Bladder microvascular endothelial cell (primary cell): ENCODE measurements around the gene BSDC1. TPM values are rescaled to one million over a fixed set of nuclear protein-coding genes. Genes with fewer than 3 reads are reported as not detected.

Experiments used
- total RNA-seq: library from RNA; depleted of rRNA; stranded (reverse); fragments of >200 nt; gene quantifications from 2 replicates; pipeline ENCODE4 v1.2.3, GENCODE V29; 2014

BSDC1 gene, protein sequence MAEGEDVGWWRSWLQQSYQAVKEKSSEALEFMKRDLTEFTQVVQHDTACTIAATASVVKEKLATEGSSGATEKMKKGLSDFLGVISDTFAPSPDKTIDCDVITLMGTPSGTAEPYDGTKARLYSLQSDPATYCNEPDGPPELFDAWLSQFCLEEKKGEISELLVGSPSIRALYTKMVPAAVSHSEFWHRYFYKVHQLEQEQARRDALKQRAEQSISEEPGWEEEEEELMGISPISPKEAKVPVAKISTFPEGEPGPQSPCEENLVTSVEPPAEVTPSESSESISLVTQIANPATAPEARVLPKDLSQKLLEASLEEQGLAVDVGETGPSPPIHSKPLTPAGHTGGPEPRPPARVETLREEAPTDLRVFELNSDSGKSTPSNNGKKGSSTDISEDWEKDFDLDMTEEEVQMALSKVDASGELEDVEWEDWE
- total RNA-seq: 40.8 and 65.2 TPM in 2 replicates

DNA sequence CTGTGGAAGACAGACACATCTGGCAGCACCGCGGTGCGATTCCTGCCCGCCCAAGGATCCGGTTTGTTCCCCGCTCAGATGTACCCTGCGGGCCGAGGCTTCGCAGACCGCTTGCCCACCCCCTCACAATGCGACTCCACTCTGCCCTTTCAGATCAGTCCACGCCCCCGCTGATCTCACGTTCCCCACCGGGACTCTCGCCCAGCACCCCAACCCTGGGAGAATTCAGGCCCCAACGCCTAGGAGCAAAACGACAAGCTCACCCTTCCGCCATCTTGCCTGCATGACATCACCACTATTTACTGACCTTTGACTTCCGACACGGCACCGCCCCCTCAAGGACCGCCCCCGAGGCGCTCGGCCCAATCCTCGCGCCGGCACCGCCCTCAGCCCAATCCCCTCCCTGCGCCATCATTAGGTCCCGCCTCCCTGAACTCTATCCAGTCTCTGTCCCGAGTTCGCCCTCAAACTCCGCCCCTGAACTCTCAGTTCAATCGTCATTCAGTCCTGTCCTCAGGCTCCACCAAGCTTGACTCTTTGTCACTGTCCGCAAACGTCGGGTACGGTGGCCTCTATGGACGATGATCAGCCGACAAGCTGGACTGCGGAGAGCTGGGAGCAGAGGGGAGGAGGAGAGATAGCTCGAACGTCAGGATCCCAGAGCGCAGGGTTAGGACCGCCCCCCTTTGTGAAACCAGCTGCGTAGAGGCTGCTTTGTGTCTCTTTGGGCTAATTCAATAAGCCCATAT is at the start of gene BSDC1:
Gene BSDC1, minus strand, starts transcription at position 301 of the 749 bp plus-strand sequence. Its CDS starts 27 bp downstream, at position 274.

DNA sequence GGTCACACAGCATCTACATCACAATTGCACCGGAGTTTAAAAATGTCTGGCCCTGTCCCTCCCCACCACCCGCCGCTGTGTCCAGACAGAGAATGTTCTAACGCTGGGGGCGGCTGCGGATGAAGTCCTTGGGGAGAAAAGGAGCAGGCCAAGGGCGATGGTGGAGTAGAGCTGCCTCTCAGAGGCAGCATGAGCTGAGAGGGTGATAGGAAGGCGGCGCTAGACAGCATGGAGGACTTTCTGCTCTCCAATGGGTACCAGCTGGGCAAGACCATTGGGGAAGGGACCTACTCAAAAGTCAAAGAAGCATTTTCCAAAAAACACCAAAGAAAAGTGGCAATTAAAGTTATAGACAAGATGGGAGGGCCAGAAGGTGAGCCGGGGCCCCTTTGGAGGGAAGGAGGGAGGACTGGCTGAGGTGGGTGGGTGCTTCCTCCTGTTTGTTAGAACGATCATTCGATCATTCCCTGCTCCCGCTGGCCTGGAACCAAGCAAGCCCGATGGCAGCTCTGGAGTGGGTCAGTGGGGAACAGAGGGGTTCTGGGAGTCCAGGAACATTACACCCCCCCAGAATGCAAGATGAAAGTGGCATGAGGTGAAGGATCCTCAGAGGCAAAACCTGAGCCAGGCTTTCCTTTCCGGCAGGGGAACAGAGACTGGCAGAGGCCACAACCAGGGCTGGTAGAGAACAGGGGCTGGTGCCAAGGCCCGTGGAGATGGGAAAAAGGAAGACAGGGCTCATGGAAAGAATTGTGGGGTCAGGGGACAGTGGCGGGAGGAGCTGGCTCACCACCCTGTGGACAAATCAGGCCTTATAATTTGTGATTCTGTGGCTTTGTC is 31.5 kb downstream of the BSDC1 start, which contains the start of the genes FAM229A and TSSK3:
Gene FAM229A, minus strand, starts transcription at position 12 of the 840 bp plus-strand sequence. CDS start 394 bp downstream, outside the sequence.
Gene TSSK3, plus strand, starts transcription at position 66 of the 840 bp plus-strand sequence. Its CDS starts 163 bp downstream, at position 229.

GRCh38 chr1:32335790-32336590 is 58.3 kb downstream of the BSDC1 start, which contains the start of gene MARCKSL1:
Gene MARCKSL1 (minus strand): TSS chr1:32336233. CDS start chr1:32336033, 200 bp downstream.

Other genes starting within 250 kb of the BSDC1 start
- 54.2 and 71.9 TPM in 2 replicates for gene TXLNA, start 214.8 kb downstream of the BSDC1 start, total RNA-seq
- 13.9 and 16.3 TPM in 2 replicates for gene CCDC28B, start 193.8 kb downstream of the BSDC1 start, total RNA-seq
- 1.1 and 1.8 TPM in 2 replicates for gene IQCC, start 188.8 kb downstream of the BSDC1 start, total RNA-seq
- gene DCDC2B, start 185.4 kb downstream of the BSDC1 start, total RNA-seq: not detected in 2 replicates
- gene TMEM234, start 172.1 kb downstream of the BSDC1 start, total RNA-seq: 10.7 and 13.8 TPM in 2 replicates
- 260 and 269 TPM in 2 replicates for gene EIF3I, start 172.0 kb downstream of the BSDC1 start, total RNA-seq
- 7.8 and 23.5 TPM in 2 replicates for gene FAM167B, start 147.2 kb downstream of the BSDC1 start, total RNA-seq
- gene LCK, start 143.2 kb downstream of the BSDC1 start, total RNA-seq: 0.16 TPM in 1 of 2 replicates, not detected in the other
- gene HDAC1, start 102.4 kb downstream of the BSDC1 start, total RNA-seq: 175 and 184 TPM in 2 replicates
- 63.9 and 129 TPM in 2 replicates for gene MARCKSL1, start 58.2 kb downstream of the BSDC1 start, total RNA-seq
- 0.65 and 1.4 TPM in 2 replicates for gene FAM229A, start 32.0 kb downstream of the BSDC1 start, total RNA-seq
- 0.13 TPM in 1 of 2 replicates, not detected in the other for gene TSSK3, start 31.9 kb downstream of the BSDC1 start, total RNA-seq
- 0.06 TPM in 1 of 2 replicates, not detected in the other for gene ZBTB8B, start 70.6 kb upstream of the BSDC1 start, total RNA-seq
- 4.7 and 10.1 TPM in 2 replicates for gene ZBTB8A, start 145.0 kb upstream of the BSDC1 start, total RNA-seq